GM19351 (cell line): ENCODE results near the gene KCNA2.

ENCODE experiments used
- ATAC-seq: cut with Tn5 transposase; IDR thresholded peaks from one replicate; pipeline ENCODE4 v1.9.1; 2021; ENCODE audit warnings: mild to moderate bottlenecking, moderate library complexity; ENCODE audit not compliant: unreplicated experiment

The KCNA2 gene

DNA sequence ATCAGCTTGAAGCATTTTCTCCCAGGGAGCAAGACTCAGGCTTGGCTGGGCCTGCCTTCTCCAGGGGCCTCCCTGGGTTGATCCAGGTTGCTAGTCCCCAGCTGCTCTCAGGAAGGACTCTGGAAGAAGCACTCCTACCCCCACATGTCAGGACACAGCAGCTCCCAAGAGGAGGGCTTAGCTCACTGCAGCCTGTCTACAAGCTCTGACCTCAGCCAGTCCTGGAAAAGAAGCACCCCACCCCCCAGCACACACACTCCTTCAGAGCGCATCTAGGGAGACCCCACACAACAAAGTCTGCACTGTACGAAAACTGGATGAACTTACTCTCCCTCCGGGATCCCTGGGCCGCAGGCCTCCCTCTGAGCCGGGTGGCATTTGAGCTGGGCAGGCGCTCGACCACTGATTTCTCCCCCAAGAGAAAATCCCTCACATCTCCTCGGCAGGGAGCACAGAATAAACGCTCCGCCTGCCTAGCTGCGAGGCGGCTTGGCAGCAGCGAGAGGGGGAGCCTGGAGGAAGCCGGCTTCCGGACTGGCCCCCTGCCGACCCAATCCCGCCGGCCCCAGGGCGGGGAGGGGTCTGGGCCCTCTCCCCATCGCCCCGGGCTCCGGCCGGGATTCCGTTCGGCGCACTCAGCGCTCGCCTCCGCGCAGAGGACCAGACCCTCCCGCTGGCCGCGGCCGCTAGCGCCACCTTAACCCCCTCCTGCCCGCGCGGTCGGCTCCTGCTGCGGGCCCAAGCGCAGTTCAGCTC lies at the start of gene KCNA2:
Gene KCNA2, minus strand, starts transcription at position 458 of the 756 bp plus-strand sequence. CDS start 1,576 bp downstream, outside the sequence.
- no peak for ATAC-seq

DNA sequence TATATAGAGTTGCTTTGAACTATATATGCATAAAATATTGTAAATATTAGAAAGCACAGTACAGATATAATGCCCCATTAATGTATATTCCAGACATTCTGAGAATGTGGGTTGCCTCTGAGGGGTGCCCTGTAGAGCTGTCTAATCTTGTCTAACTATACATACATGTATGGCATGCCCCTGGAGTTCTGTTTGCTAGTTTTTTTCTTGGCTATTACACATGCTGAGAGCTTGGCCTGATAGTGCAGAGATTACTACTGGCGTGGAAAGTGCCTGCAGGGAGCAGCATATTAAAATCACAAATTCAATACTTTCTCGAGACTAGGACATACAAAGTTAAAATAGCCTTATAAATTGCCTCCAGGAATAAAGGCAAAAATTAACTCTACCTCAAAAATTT lies 44.5 kb upstream of the KCNA2 start:
- ATAC-seq, result no peak

DNA sequence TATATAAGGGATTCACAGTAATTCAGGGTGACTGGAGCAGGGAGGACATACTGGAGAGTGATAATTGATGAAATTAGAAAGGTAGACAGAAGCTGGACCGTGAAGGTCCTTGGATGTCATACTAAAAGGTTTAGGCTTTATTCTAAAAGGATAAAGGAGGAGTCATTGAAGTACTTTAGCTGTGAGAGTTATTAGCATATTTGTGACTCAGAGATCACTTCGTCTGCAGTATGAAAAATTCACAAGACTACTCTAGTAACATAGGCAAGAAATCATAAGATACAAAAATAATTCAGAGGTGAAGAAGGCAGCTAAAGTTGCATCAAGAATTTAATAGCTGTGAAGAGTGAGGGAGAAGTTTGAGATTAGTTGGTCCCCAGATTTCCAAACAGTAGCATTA lies 42.3 kb upstream of the KCNA2 start:
- no peak for ATAC-seq

DNA sequence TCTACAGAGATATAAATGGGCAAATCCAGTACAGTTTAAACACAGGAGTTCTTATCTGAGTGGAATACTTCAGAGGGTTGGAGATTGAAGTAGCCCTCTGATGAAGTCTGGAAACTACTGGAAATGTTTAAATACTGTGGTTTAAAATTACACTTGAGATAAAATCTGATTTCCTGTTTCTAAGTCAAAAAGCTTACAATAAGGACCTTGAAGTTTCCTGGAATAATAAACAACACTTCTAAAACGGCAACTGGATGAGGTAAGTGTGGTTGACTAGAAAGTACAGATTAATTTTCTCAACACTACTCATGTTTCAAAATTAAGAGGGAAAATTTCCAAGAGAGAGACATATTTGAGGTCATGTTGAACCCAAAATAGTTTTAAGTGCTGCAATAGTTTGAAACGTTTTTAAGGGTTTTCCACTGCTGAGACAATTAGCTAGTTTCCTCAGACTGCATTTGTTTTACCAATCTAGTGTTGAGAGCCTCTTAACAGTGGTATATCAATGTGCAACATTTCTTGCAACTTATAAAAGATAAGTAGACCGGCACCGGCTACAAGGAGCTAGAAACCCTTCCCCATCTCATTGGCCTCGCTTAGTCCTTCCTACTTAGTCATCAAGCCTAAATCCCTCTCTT lies 41.2 kb upstream of the KCNA2 start:
- ATAC-seq, result no peak

- ATAC-seq, result no peak
Observed at GRCh38 chr1:110645821-110646735, 39.9 kb upstream of the KCNA2 start.

DNA sequence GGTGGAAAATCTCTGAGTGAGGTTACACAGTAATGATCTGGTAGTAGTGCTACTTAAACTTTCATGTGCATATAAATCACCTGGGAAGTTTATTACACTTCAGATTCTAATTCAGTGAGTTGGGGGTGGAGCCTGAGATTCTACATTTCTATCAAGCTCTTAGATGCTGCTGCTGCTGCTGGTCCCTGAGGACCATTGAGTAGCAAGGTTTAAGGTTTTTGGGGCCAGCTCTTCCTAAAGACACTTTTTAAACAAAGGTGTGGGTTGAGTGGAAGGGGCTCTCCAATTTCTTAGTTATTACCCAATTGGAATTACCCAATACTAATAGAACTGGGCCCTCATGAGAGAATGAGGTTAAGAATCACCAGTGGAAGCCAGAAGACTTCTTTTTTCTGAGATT lies 39.1 kb upstream of the KCNA2 start:
- no peak for ATAC-seq

- ATAC-seq, result no peak
Observed at GRCh38 chr1:110643879-110644472, 37.8 kb upstream of the KCNA2 start.

GRCh38 chr1:110639724-110640386 lies 33.7 kb upstream of the KCNA2 start:
- no peak for ATAC-seq

DNA sequence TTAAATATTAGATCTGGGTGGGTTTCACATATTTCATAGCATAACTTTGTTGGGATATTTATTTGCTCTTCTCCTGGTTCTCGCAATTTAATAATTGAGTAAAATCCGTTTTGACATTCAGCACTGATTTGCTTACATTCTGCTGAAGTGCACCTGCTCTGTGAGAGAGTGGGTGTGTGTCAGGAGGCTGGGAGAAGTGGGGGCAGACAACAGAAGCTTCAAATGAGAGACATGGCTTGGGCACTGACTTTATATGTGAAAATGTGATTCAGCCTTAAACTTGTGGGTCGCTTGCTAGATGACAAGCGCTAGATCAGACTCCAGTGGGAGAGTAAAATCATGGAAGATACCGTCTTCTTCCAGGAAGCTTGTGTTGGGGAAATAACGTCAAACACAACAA lies 32.4 kb upstream of the KCNA2 start:
- ATAC-seq, result no peak

DNA sequence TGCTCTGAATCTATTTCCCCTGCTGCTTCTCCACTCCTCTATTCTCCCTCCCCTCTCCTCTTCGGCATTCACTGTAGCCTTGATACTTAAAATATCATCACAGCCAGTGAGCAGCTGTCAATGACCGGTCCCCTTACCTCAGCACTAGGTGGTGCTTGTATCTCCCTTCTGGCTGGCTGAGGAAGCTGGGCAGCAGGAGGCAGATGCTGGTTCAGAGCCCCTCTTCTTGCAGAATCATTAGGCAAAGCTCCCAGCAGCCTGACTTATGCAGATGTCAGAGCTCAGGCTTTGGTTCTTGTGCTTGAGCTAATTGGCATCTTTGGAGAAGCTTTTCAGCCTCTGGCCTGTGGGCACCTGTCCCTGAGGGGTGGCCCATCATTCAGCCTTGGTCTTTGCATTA lies 31.9 kb upstream of the KCNA2 start:
- ATAC-seq, result no peak

GRCh38 chr1:110637475-110637874 lies 31.3 kb upstream of the KCNA2 start:
- no peak for ATAC-seq

- no peak for ATAC-seq
Observed at GRCh38 chr1:110636149-110636935, 30.2 kb upstream of the KCNA2 start.

DNA sequence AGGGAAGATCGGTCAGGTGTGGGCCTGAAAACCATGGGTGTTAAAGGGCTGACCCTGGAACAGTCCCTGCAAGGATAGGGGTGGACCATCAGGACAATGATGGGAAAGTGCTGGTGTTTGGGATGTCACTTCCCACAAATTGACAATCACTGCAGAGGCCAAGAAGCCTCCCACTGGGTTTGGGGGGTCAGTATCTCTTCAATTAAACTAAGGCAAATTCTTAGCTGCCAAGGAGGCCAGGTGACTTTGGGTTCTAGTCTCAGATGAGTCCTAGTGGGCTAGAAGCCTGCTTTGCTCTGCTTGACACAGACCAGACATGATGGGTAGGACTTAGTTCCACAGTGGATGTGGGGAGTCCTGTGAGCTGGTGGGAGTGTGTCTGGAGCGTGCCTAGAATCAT lies 29.3 kb upstream of the KCNA2 start:
- ATAC-seq, result no peak

- ATAC-seq, result peak; percentile 67
Observed at GRCh38 chr1:110634455-110635311, 28.5 kb upstream of the KCNA2 start.

DNA sequence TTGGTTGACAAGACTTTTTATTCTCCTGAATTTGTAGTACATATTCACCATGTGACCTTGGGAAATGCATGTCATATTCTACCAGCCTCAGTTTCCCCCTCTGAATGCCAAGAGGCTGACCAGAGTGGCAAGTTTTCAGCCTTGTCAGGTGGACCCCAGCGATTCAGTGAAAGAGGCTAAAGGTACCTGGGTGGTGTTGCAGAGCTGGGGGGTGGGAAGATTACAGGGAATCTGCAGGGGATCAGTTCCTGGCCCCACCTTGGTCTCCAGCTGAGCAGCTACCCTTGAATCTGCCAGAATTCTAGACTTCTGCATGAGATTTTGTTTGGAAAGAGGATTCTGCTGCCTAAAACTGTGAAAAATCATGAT lies 27.9 kb upstream of the KCNA2 start:
- ATAC-seq, result no peak

- ATAC-seq, result no peak
Observed at GRCh38 chr1:110633646-110634030, 27.5 kb upstream of the KCNA2 start.

GRCh38 chr1:110631836-110632620 lies 25.9 kb upstream of the KCNA2 start:
- ATAC-seq, result no peak
